ENCODE measurements around the gene GADL1. TPM values are rescaled to one million over a fixed set of nuclear protein-coding genes. Genes with fewer than 3 reads are reported as not detected.

The GADL1 gene
- total RNA-seq, 1 experiment from 2014 or later: not detected

- intact Hi-C loops (cut with micrococcal nuclease; ENCODE audit: unreplicated experiment): no loop called here
- Histone ChIP-seq H3K27ac (no peak overlapping the region), H3K27me3 (ENCODE audit: insufficient read depth, low read depth) (no peaks in the 10 kb centered on the region), H3F3A (ENCODE audit: insufficient read depth, low read depth) (no peaks in the 10 kb centered on the region), H3K79me2 (ENCODE audit: low read depth) (no peaks in the 10 kb centered on the region), H4K20me1 (ENCODE audit: insufficient read depth) (no peaks in the 10 kb centered on the region), H3K4me1 (replicated peaks; ENCODE audit: insufficient read depth) (no peaks in the 10 kb centered on the region), H3K4me2 (no peak overlapping the region), H3K36me3 (ENCODE audit: low read depth) (no peaks in the 10 kb centered on the region), H3K9me2 (ENCODE audit: insufficient read depth) (no peaks in the 10 kb centered on the region), H3K4me3 (no peak overlapping the region), H3K9me3 (ENCODE audit: insufficient read depth, low read depth) (no peaks in the 10 kb centered on the region), H2AFZ (no peak overlapping the region)
- no TSS peak for BruUV-seq (replicated peaks)
- ChIA-PET POLR2A (ENCODE audit: unreplicated experiment) (no interaction called here), CTCF (interaction anchor here (0.6 kb wide), 1 partner anchor 292 kb away, joined by 5 read pairs; no protein-coding TSS in a partner anchor)
- DNase-seq: no peak
- no peak for TF ChIP-seq CTCF (conservative IDR thresholded peaks at IDR 0.05)
- no peak for TF ChIP-seq EZH2 (IDR thresholded peaks at IDR 0.05; ENCODE audit: low read depth)
These were observed 14.1 kb upstream of the GADL1 start for GRCh38 chr3:30908456-30909037.

GRCh38 chr3:30904996-30905395 is 10.5 kb upstream of the GADL1 start:
- TF ChIP-seq CTCF (conservative IDR thresholded peaks at IDR 0.05) (no peak), EZH2 (IDR thresholded peaks at IDR 0.05; ENCODE audit: low read depth) (no peak)
- no peaks in the 10 kb centered on the region for H4K20me1 ChIP-seq (ENCODE audit: insufficient read depth)
- ChIA-PET POLR2A (ENCODE audit: unreplicated experiment) (no interaction called here), CTCF (no interaction called here)
- no peak overlapping the region for H3K27ac ChIP-seq
- no peaks in the 10 kb centered on the region for H3F3A ChIP-seq (ENCODE audit: insufficient read depth, low read depth)
- H3K36me3 ChIP-seq (ENCODE audit: low read depth): no peaks in the 10 kb centered on the region
- no peaks in the 10 kb centered on the region for H3K9me2 ChIP-seq (ENCODE audit: insufficient read depth)
- H3K9me3 ChIP-seq (ENCODE audit: insufficient read depth, low read depth): no peaks in the 10 kb centered on the region
- no peaks in the 10 kb centered on the region for H3K79me2 ChIP-seq (ENCODE audit: low read depth)
- H3K4me3 ChIP-seq: no peak overlapping the region
- no peak overlapping the region for H3K4me2 ChIP-seq
- intact Hi-C loops (cut with micrococcal nuclease; ENCODE audit: unreplicated experiment): no loop called here
- H3K27me3 ChIP-seq (ENCODE audit: insufficient read depth, low read depth): no peaks in the 10 kb centered on the region
- no peak overlapping the region for H2AFZ ChIP-seq
- DNase-seq: no peak
- H3K4me1 ChIP-seq (replicated peaks; ENCODE audit: insufficient read depth): no peaks in the 10 kb centered on the region
- no TSS peak for BruUV-seq (replicated peaks)

GRCh38 chr3:30895329-30895728 is 868 bp upstream of the GADL1 start:
- H3K27ac ChIP-seq: no peak overlapping the region
- H3K9me3 ChIP-seq (ENCODE audit: insufficient read depth, low read depth): no peaks in the 10 kb centered on the region
- no peaks in the 10 kb centered on the region for H3K79me2 ChIP-seq (ENCODE audit: low read depth)
- no peaks in the 10 kb centered on the region for H3K9me2 ChIP-seq (ENCODE audit: insufficient read depth)
- no peak overlapping the region for H2AFZ ChIP-seq
- H3K27me3 ChIP-seq (ENCODE audit: insufficient read depth, low read depth): no peaks in the 10 kb centered on the region
- TF ChIP-seq EZH2 (IDR thresholded peaks at IDR 0.05; ENCODE audit: low read depth): no peak
- TF ChIP-seq CTCF (conservative IDR thresholded peaks at IDR 0.05): no peak
- H3K4me2 ChIP-seq: no peak overlapping the region
- POLR2A ChIA-PET (ENCODE audit: unreplicated experiment): no interaction called here
- no peak for DNase-seq
- no peaks in the 10 kb centered on the region for H3K4me1 ChIP-seq (replicated peaks; ENCODE audit: insufficient read depth)
- intact Hi-C loops (cut with micrococcal nuclease; ENCODE audit: unreplicated experiment): no loop called here
- no peaks in the 10 kb centered on the region for H4K20me1 ChIP-seq (ENCODE audit: insufficient read depth)
- CTCF ChIA-PET: no interaction called here
- no peaks in the 10 kb centered on the region for H3K36me3 ChIP-seq (ENCODE audit: low read depth)
- H3K4me3 ChIP-seq: no peak overlapping the region
- no TSS peak for BruUV-seq (replicated peaks)
- no peaks in the 10 kb centered on the region for H3F3A ChIP-seq (ENCODE audit: insufficient read depth, low read depth)

All from PC-9 (cell line).